OCI-LY3 (cell line): Measurements from ENCODE around the gene TYRO3.

ENCODE experiments used
- H2AFZ ChIP-seq: fragments of 200-600, 300-600 bp; shearing (Covaris generic); 2 replicates; pipeline ENCODE4 v1.6.0; 2014; ENCODE audit warnings: antibody characterized with exemption, low read depth, low read length
- H3K27ac ChIP-seq: fragments of 200-600, 300-600 bp; sonication (generic); 2 replicates; pipeline ENCODE4 v1.5.1; 2014; ENCODE audit warnings: mild to moderate bottlenecking, low read length, moderate library complexity, mixed read lengths
- H3K27me3 ChIP-seq: fragments of 200-600, 300-600 bp; sonication (generic); 2 replicates; pipeline ENCODE4 v1.6.1; 2014; ENCODE audit warnings: low read depth, low read length, mixed read lengths
- H3K36me3 ChIP-seq: fragments of 200-600, 300-600 bp; sonication (generic); replicated peaks from 2 replicates; pipeline ENCODE3; 2014; ENCODE audit warnings: low read depth, low read length, mixed read lengths
- H3K4me1 ChIP-seq: fragments of 300-600, 200-600 bp; sonication (generic); 2 replicates; pipeline ENCODE4 v1.6.1; 2014; ENCODE audit warnings: low read length, mixed read lengths
- H3K4me2 ChIP-seq: fragments of 200-600, 300-600 bp; sonication (generic); 2 replicates; pipeline ENCODE4 v1.6.1; 2014; ENCODE audit warnings: low read length, mixed read lengths
- H3K4me3 ChIP-seq: fragments of 300-600, 200-600 bp; sonication (generic); 2 replicates; pipeline ENCODE4 v1.5.1; 2014; ENCODE audit warnings: antibody characterized with exemption, mild to moderate bottlenecking, low read length, moderate library complexity
- H3K79me2 ChIP-seq: fragments of 300-600, 200-600 bp; shearing (Covaris generic); 2 replicates; pipeline ENCODE4 v1.6.1; 2014; ENCODE audit warnings: mild to moderate bottlenecking, low read length, mixed read lengths
- H3K9ac ChIP-seq: fragments of 300-600, 200-600 bp; shearing (Covaris generic); 2 replicates; pipeline ENCODE4 v1.6.0; 2014; ENCODE audit warnings: mild to moderate bottlenecking, low read length, moderate library complexity
- H3K9me3 ChIP-seq: fragments of 200-600, 300-600 bp; shearing (Covaris generic); 2 replicates; pipeline ENCODE4 v1.6.1; 2014; ENCODE audit warnings: low read length, mixed read lengths; ENCODE audit not compliant: insufficient read depth
- H4K20me1 ChIP-seq: fragments of 200-600, 300-600 bp; sonication (generic); 2 replicates; pipeline ENCODE4 v1.6.1; 2016; ENCODE audit warnings: low read length, mixed read lengths; ENCODE audit not compliant: insufficient read depth
- EZH2phosphoT487 ChIP-seq: fragments of 200-600 bp; shearing (Covaris generic); IDR thresholded peaks from 2 replicates; pipeline ENCODE4 v1.6.1; 2018; ENCODE audit warnings: antibody characterized with exemption, mixed run types, low read depth
- TF ChIP-seq, protein P1 (sequence below): fragments of 200-600, 300-600 bp; sonication (generic); IDR thresholded peaks from 2 replicates; pipeline ENCODE4 v1.5.1; 2014; ENCODE audit warnings: antibody characterized with exemption, low read length, low read depth

The TYRO3 gene

DNA sequence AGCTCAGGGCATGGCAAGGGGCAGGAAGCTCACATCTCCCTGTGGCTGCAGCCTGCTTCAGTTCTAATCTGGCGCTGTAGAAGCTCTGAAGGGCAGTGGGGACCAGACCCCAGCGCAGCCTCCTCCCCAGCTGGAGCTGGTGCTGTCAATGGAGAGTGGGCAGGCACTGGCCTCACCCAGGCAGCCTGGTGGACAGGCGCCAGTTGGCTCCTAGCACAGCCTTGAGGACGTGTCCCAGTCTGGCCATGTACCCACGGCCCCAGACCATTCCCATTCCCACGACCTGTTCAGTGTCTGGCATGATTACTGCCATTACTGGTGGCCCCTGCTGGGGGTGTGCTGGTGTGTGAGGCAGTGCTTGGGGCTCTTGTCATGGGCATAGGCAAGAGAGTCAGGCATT is 16.3 kb downstream of the TYRO3 start:
- H3K79me2 ChIP-seq, result no peaks in the 10 kb centered on the region
- H3K27me3 ChIP-seq, result no peaks in the 10 kb centered on the region
- no peak overlapping the region for H3K4me2 ChIP-seq
- TF ChIP-seq, protein P1, sequence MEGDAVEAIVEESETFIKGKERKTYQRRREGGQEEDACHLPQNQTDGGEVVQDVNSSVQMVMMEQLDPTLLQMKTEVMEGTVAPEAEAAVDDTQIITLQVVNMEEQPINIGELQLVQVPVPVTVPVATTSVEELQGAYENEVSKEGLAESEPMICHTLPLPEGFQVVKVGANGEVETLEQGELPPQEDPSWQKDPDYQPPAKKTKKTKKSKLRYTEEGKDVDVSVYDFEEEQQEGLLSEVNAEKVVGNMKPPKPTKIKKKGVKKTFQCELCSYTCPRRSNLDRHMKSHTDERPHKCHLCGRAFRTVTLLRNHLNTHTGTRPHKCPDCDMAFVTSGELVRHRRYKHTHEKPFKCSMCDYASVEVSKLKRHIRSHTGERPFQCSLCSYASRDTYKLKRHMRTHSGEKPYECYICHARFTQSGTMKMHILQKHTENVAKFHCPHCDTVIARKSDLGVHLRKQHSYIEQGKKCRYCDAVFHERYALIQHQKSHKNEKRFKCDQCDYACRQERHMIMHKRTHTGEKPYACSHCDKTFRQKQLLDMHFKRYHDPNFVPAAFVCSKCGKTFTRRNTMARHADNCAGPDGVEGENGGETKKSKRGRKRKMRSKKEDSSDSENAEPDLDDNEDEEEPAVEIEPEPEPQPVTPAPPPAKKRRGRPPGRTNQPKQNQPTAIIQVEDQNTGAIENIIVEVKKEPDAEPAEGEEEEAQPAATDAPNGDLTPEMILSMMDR, result no peak
- no peak for TF ChIP-seq EZH2phosphoT487
- no peaks in the 10 kb centered on the region for H3K9me3 ChIP-seq
- H3K4me3 ChIP-seq, result no peak overlapping the region
- no peaks in the 10 kb centered on the region for H3K4me1 ChIP-seq
- H4K20me1 ChIP-seq, result no peaks in the 10 kb centered on the region
- H3K27ac ChIP-seq, result no peak overlapping the region
- no peak overlapping the region for H2AFZ ChIP-seq
- H3K36me3 ChIP-seq, result no peaks in the 10 kb centered on the region
- H3K9ac ChIP-seq, result no peak overlapping the region

GRCh38 chr15:41577863-41578735 is 19.1 kb downstream of the TYRO3 start:
- Histone ChIP-seq H3K9ac (no peak overlapping the region), H4K20me1 (no peaks in the 10 kb centered on the region), H3K9me3 (no peaks in the 10 kb centered on the region), H3K36me3 (no peaks in the 10 kb centered on the region), H3K79me2 (no peaks in the 10 kb centered on the region), H3K27ac (no peak overlapping the region), H3K4me1 (no peaks in the 10 kb centered on the region), H3K4me3 (no peak overlapping the region), H3K27me3 (0 out of 2 replicates have a peak, but pooled peaks cover 5% of the 10 kb centered on the region), H2AFZ (no peak overlapping the region), H3K4me2 (no peak overlapping the region)
- no peak for TF ChIP-seq EZH2phosphoT487
- TF ChIP-seq, protein P1, result no peak

DNA sequence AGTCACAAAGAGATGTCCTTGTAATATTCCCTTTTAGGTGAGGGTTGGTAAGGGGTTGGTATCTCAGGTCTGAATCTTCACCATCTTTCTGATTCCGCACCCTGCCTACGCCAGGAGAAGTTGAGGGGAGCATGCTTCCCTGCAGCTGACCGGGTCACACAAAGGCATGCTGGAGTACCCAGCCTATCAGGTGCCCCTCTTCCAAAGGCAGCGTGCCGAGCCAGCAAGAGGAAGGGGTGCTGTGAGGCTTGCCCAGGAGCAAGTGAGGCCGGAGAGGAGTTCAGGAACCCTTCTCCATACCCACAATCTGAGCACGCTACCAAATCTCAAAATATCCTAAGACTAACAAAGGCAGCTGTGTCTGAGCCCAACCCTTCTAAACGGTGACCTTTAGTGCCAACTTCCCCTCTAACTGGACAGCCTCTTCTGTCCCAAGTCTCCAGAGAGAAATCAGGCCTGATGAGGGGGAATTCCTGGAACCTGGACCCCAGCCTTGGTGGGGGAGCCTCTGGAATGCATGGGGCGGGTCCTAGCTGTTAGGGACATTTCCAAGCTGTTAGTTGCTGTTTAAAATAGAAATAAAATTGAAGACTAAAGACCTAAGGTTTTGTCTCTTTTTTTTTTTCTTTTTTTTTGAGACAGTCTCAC is 19.8 kb downstream of the TYRO3 start:
- Histone ChIP-seq H3K27me3 (0 out of 2 replicates have a peak, but pooled peaks cover 5% of the 10 kb centered on the region), H3K4me2 (no peak overlapping the region), H3K4me1 (no peaks in the 10 kb centered on the region), H3K9ac (no peak overlapping the region), H3K4me3 (no peak overlapping the region), H3K27ac (no peak overlapping the region), H3K9me3 (no peaks in the 10 kb centered on the region), H4K20me1 (no peaks in the 10 kb centered on the region), H2AFZ (no peak overlapping the region), H3K79me2 (no peaks in the 10 kb centered on the region), H3K36me3 (no peaks in the 10 kb centered on the region)
- TF ChIP-seq EZH2phosphoT487, result no peak
- TF ChIP-seq, protein P1, result no peak

GRCh38 chr15:41581110-41581509 is 22.1 kb downstream of the TYRO3 start:
- H3K4me1 ChIP-seq, result no peaks in the 10 kb centered on the region
- no peaks in the 10 kb centered on the region for H3K36me3 ChIP-seq
- no peak overlapping the region for H3K4me2 ChIP-seq
- H3K27me3 ChIP-seq, result 0 out of 2 replicates have a peak, but pooled peaks cover 5% of the 10 kb centered on the region
- H3K9ac ChIP-seq, result no peak overlapping the region
- H3K9me3 ChIP-seq, result no peaks in the 10 kb centered on the region
- no peaks in the 10 kb centered on the region for H3K79me2 ChIP-seq
- no peak overlapping the region for H3K27ac ChIP-seq
- H2AFZ ChIP-seq, result no peak overlapping the region
- TF ChIP-seq, protein P1, result peak; percentile 27
- TF ChIP-seq EZH2phosphoT487, result no peak
- H4K20me1 ChIP-seq, result no peaks in the 10 kb centered on the region
- no peak overlapping the region for H3K4me3 ChIP-seq
